SK-N-SH (cell line): ENCODE results near the gene ARHGEF40. TPM values are rescaled to one million over a fixed set of nuclear protein-coding genes. Genes with fewer than 3 reads are reported as not detected.

Experiments used
- CTCF ChIA-PET: fragments of 300-600, 350-600 bp; formaldehyde crosslinking; extraction: SDS; loops from one replicate; lab custom pipeline; 2021; lab: Yijun Ruan, JAX
- POLR2A ChIA-PET: fragments of 350-600 bp; sonication (Branson Sonifier 250); formaldehyde crosslinking; extraction: SDS; loops from one replicate; lab custom pipeline; 2020; ENCODE audit warnings: antibody characterized with exemption, inconsistent platforms; lab: Yijun Ruan, JAX
- DNase-seq: peaks from one replicate; pipeline ENCODE4 v3.0.0; 2012
- H2AFZ ChIP-seq: fragments of 200-600 bp; sonication (generic); 2 replicates; pipeline ENCODE4 v1.8.1; 2016; ENCODE audit warnings: antibody characterized with exemption, mild to moderate bottlenecking, low read depth
- H3F3A ChIP-seq: fragments of 200-600 bp; sonication (generic); replicated peaks from 2 replicates; pipeline ENCODE3; 2016; ENCODE audit warnings: antibody characterized with exemption, mild to moderate bottlenecking; ENCODE audit not compliant: insufficient read depth
- H3K27ac ChIP-seq, 2 experiments: fragments of 200-500 bp in 1 of 2; fragments of 200-600 bp in 1 of 2; sonication (Bioruptor generic) in 1 of 2; sonication (generic), shearing (Covaris generic) in 1 of 2; 2 replicates each; pipeline versions ENCODE4 v1.5.1 to v1.6.1; 2014 to 2016; ENCODE audit warnings: low read depth in 2 of 2, inconsistent platforms in 1 of 2, low read length in 1 of 2, mild to moderate bottlenecking in 1 of 2, mixed read lengths in 1 of 2
- H3K27me3 ChIP-seq: fragments of 200-600 bp; sonication (generic), shearing (Covaris generic); 2 replicates; pipeline ENCODE4 v1.6.1; 2016; ENCODE audit warnings: mixed run types; ENCODE audit not compliant: insufficient read depth
- H3K36me3 ChIP-seq, 2 experiments: fragments of 200-500 bp in 1 of 2; fragments of 200-600 bp in 1 of 2; sonication (Bioruptor generic) in 1 of 2; sonication (generic) in 1 of 2; replicated peaks in 1 of 2; 2 replicates each; pipeline versions ENCODE3 to v1.5.1; 2014 to 2016; ENCODE audit warnings: low read length in 1 of 2, mild to moderate bottlenecking in 1 of 2; ENCODE audit not compliant: insufficient read depth in 2 of 2, control insufficient read depth in 1 of 2
- H3K4me1 ChIP-seq, 2 experiments: fragments of 200-500 bp in 1 of 2; fragments of 200-600 bp in 1 of 2; sonication (Bioruptor generic) in 1 of 2; sonication (generic), shearing (Covaris generic) in 1 of 2; 2 replicates each; pipeline versions ENCODE4 v1.5.1 to v1.6.1; 2014 to 2016; ENCODE audit warnings: low read depth in 1 of 2, low read length in 1 of 2, mixed run types in 1 of 2; ENCODE audit not compliant: insufficient read depth in 2 of 2, control insufficient read depth in 1 of 2
- H3K4me2 ChIP-seq: fragments of 200-600 bp; sonication (generic), shearing (Covaris generic); 2 replicates; pipeline ENCODE4 v1.6.1; 2017; ENCODE audit warnings: mixed run types
- H3K4me3 ChIP-seq, 2 experiments: fragments of 200-500 bp in 1 of 2; fragments of 200-600 bp in 1 of 2; sonication (Bioruptor generic) in 1 of 2; sonication (generic), shearing (Covaris generic) in 1 of 2; 2 replicates each; pipeline versions ENCODE4 v1.5.1 to v1.8.1; 2014 to 2016; ENCODE audit warnings: low read depth in 2 of 2, inconsistent platforms in 1 of 2, low read length in 1 of 2, mild to moderate bottlenecking in 1 of 2, mixed read lengths in 1 of 2, moderate library complexity in 1 of 2
- H3K79me2 ChIP-seq: fragments of 200-600 bp; sonication (generic); 2 replicates; pipeline ENCODE4 v1.8.1; 2017; ENCODE audit warnings: mild to moderate bottlenecking; ENCODE audit not compliant: insufficient read depth
- H3K9ac ChIP-seq: fragments of 200-600 bp; sonication (generic); 2 replicates; pipeline ENCODE4 v1.6.1; 2017; ENCODE audit warnings: mixed run types
- H3K9me2 ChIP-seq: fragments of 200-600 bp; sonication (generic); 2 replicates; pipeline ENCODE4 v1.6.1; 2017; ENCODE audit warnings: mixed run types
- H3K9me3 ChIP-seq: fragments of 200-600 bp; sonication (generic); 2 replicates; pipeline ENCODE4 v1.6.1; 2017; ENCODE audit warnings: mixed run types, mild to moderate bottlenecking, moderate library complexity
- H4K20me1 ChIP-seq: fragments of 200-600 bp; sonication (generic); 2 replicates; pipeline ENCODE4 v1.6.1; 2017; ENCODE audit warnings: mild to moderate bottlenecking, mixed run types; ENCODE audit not compliant: insufficient read depth
- CTCF ChIP-seq: fragments of 200-600 bp; sonication (generic); IDR thresholded peaks from 2 replicates; pipeline ENCODE4 v1.6.1; 2017; ENCODE audit warnings: antibody characterized with exemption, mild to moderate bottlenecking, moderate library complexity
- ELF1 ChIP-seq: IDR thresholded peaks from 2 replicates; pipeline ENCODE4 v1.4.0; 2012
- FOSL2 ChIP-seq: IDR thresholded peaks from 2 replicates; pipeline ENCODE4 v1.4.0; 2012; ENCODE audit warnings: low read depth, mild to moderate bottlenecking, moderate library complexity, borderline replicate concordance
- GATA2 ChIP-seq: sonication (generic); formaldehyde crosslinking; IDR thresholded peaks from 2 replicates; pipeline ENCODE4 v1.5.0; 2020; ENCODE audit warnings: mild to moderate bottlenecking, missing genetic modification reagents
- NFIC ChIP-seq: IDR thresholded peaks from 2 replicates; pipeline ENCODE4 v1.4.0; 2012; ENCODE audit warnings: borderline replicate concordance
- PBX3 ChIP-seq: IDR thresholded peaks from 2 replicates; pipeline ENCODE4; 2012
- RAD21 ChIP-seq: IDR thresholded peaks from 2 replicates; pipeline ENCODE4 v1.6.1; 2012; ENCODE audit warnings: mild to moderate bottlenecking, low read length
- RCOR1 ChIP-seq: fragments of 150-350 bp; IDR thresholded peaks from 2 replicates; pipeline ENCODE4 v1.6.1; 2017; ENCODE audit warnings: antibody characterized with exemption, low read length
- REST ChIP-seq: IDR thresholded peaks from 2 replicates; pipeline ENCODE4 v1.6.1; 2012; ENCODE audit warnings: mild to moderate bottlenecking, low read depth, low read length, moderate library complexity
- TCF12 ChIP-seq: IDR thresholded peaks from 2 replicates; pipeline ENCODE4 v1.4.0; 2012
- WGBS: methylation state at CpG from one replicate; pipeline ENCODE4 v1.1.6; 2017; ENCODE audit warnings: low lambda C conversion rate; 5-methylcytosine and 5-hydroxymethylcytosine counted together
- polyA plus RNA-seq, 3 experiments: library from polyadenylated mRNA; depleted of rRNA; stranded (reverse); fragments of >200 nt; gene quantifications; 2 replicates each; pipeline ENCODE4 v1.2.3, GENCODE V29; 2012
- TF ChIP-seq, protein P1 (sequence below): IDR thresholded peaks from 2 replicates; pipeline ENCODE4 v1.4.0; 2012; ENCODE audit warnings: low read depth, borderline replicate concordance
- TF ChIP-seq, protein P2 (sequence below): fragments of 150-350 bp; IDR thresholded peaks from 2 replicates; pipeline ENCODE4 v1.6.1; 2017; ENCODE audit warnings: antibody characterized with exemption, low read length, low read depth, borderline replicate concordance

Gene ARHGEF40
- polyA plus RNA-seq, 1 of the 3 experiments (the other 2 are of a cell fraction) = 58.8 TPM

GRCh38 chr14:21043974-21044618 lies 26.0 kb upstream of the ARHGEF40 start:
- ChIA-PET CTCF (interaction anchor here (0.7 to 7.0 kb wide), 9 partner anchors 9 to 353 kb away, joined by 3 to 248 read pairs (median 3); partner anchors contain the start of genes NDRG2 and RNASE13), POLR2A (interaction anchor here (1.8 kb wide), 1 partner anchor 29 kb away, joined by 6 read pairs; no protein-coding TSS in a partner anchor)
- Histone ChIP-seq H3K4me1 (peaks cover 13 to 20% of the 10 kb centered on the region in 2 experiments; a peak in 3 of 4 replicates), H2AFZ (no peak overlapping the region), H3K9me3 (no peaks in the 10 kb centered on the region), H3K9ac (no peak overlapping the region), H3K4me2 (no peak overlapping the region), H4K20me1 (no peaks in the 10 kb centered on the region), H3K79me2 (no peaks in the 10 kb centered on the region), H3K27me3 (no peaks in the 10 kb centered on the region), H3K36me3 (no peaks in the 10 kb centered on the region), H3K9me2 (no peaks in the 10 kb centered on the region), H3F3A (peaks cover 1% of the 10 kb centered on the region), H3K4me3 (no peak overlapping the region), H3K27ac (no peak overlapping the region)
- TF ChIP-seq GATA2 (CRISPR knock-in tag) (peak; percentile 60), TCF12 (peak; percentile 24), REST (no peak), RCOR1 (no peak), FOSL2 (no peak), NFIC (peak; percentile 68; the same call in 1 of the 2 replicates), CTCF (no peak), PBX3 (no peak), RAD21 (no peak), ELF1 (no peak)
- TF ChIP-seq, protein P1, sequence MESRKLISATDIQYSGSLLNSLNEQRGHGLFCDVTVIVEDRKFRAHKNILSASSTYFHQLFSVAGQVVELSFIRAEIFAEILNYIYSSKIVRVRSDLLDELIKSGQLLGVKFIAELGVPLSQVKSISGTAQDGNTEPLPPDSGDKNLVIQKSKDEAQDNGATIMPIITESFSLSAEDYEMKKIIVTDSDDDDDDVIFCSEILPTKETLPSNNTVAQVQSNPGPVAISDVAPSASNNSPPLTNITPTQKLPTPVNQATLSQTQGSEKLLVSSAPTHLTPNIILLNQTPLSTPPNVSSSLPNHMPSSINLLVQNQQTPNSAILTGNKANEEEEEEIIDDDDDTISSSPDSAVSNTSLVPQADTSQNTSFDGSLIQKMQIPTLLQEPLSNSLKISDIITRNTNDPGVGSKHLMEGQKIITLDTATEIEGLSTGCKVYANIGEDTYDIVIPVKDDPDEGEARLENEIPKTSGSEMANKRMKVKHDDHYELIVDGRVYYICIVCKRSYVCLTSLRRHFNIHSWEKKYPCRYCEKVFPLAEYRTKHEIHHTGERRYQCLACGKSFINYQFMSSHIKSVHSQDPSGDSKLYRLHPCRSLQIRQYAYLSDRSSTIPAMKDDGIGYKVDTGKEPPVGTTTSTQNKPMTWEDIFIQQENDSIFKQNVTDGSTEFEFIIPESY = no peak
- TF ChIP-seq, protein P2, sequence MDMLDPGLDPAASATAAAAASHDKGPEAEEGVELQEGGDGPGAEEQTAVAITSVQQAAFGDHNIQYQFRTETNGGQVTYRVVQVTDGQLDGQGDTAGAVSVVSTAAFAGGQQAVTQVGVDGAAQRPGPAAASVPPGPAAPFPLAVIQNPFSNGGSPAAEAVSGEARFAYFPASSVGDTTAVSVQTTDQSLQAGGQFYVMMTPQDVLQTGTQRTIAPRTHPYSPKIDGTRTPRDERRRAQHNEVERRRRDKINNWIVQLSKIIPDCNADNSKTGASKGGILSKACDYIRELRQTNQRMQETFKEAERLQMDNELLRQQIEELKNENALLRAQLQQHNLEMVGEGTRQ = no peak
- 55% methylated on average over 5 of the region's 6 CpGs for WGBS
- DNase-seq = peak; percentile 53
